ENCODE results near the gene TCFL5. TPM values are rescaled to one million over a fixed set of nuclear protein-coding genes. Genes with fewer than 3 reads are reported as not detected.

The TCFL5 gene
- total RNA-seq, 1 experiment from 2014 or later: 23.8 TPM

GRCh38 chr20:62792182-62792939 is 69.3 kb downstream of the TCFL5 start:
- Histone ChIP-seq H3K27me3 (ENCODE audit: control insufficient read depth, insufficient read depth, low read length) (no peaks in the 10 kb centered on the region), H3K9me3 (ENCODE audit: control insufficient read depth, insufficient read depth, low read depth, low read length) (no peaks in the 10 kb centered on the region), H3K27ac (ENCODE audit: low read length) (peak overlapping the region; percentile 18), H3K4me3 (ENCODE audit: low read depth in 2 of 2, low read length in 2 of 2) (no peak overlapping the region), H3K36me3 (ENCODE audit: control insufficient read depth, insufficient read depth, low read length) (peaks cover 3% of the 10 kb centered on the region; the same call in 1 of the 2 replicates), H3K4me1 (ENCODE audit: control insufficient read depth, insufficient read depth, low read length) (peaks cover 14% of the 10 kb centered on the region)
- BruUV-seq (replicated peaks): no TSS peak
- in situ Hi-C loops (cut with HindIII; ENCODE audit: low pct_unique_long_range_greater_than_20kb, low sequenced_read_pairs): no loop called here
- POLR2A ChIA-PET: interaction anchor here (0.6 kb wide), 1 partner anchor 98 kb away, joined by 3 read pairs; no protein-coding TSS in a partner anchor
- no peak for TF ChIP-seq POLR2AphosphoS5 (IDR thresholded peaks at IDR 0.05; ENCODE audit: low read depth, low read length)
- no peak for TF ChIP-seq SIN3A (IDR thresholded peaks at IDR 0.05; ENCODE audit: borderline replicate concordance, insufficient read depth, low read depth, low read length)
- TF ChIP-seq TCF7L2 (IDR thresholded peaks at IDR 0.05; ENCODE audit: low read depth, low read length): no peak
- TF ChIP-seq, protein P1, sequence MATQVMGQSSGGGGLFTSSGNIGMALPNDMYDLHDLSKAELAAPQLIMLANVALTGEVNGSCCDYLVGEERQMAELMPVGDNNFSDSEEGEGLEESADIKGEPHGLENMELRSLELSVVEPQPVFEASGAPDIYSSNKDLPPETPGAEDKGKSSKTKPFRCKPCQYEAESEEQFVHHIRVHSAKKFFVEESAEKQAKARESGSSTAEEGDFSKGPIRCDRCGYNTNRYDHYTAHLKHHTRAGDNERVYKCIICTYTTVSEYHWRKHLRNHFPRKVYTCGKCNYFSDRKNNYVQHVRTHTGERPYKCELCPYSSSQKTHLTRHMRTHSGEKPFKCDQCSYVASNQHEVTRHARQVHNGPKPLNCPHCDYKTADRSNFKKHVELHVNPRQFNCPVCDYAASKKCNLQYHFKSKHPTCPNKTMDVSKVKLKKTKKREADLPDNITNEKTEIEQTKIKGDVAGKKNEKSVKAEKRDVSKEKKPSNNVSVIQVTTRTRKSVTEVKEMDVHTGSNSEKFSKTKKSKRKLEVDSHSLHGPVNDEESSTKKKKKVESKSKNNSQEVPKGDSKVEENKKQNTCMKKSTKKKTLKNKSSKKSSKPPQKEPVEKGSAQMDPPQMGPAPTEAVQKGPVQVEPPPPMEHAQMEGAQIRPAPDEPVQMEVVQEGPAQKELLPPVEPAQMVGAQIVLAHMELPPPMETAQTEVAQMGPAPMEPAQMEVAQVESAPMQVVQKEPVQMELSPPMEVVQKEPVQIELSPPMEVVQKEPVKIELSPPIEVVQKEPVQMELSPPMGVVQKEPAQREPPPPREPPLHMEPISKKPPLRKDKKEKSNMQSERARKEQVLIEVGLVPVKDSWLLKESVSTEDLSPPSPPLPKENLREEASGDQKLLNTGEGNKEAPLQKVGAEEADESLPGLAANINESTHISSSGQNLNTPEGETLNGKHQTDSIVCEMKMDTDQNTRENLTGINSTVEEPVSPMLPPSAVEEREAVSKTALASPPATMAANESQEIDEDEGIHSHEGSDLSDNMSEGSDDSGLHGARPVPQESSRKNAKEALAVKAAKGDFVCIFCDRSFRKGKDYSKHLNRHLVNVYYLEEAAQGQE (IDR thresholded peaks at IDR 0.05; ENCODE audit: insufficient read depth in 1 of 2, low read depth in 2 of 2, low read length in 1 of 2): no peak
- TF ChIP-seq, protein P2, sequence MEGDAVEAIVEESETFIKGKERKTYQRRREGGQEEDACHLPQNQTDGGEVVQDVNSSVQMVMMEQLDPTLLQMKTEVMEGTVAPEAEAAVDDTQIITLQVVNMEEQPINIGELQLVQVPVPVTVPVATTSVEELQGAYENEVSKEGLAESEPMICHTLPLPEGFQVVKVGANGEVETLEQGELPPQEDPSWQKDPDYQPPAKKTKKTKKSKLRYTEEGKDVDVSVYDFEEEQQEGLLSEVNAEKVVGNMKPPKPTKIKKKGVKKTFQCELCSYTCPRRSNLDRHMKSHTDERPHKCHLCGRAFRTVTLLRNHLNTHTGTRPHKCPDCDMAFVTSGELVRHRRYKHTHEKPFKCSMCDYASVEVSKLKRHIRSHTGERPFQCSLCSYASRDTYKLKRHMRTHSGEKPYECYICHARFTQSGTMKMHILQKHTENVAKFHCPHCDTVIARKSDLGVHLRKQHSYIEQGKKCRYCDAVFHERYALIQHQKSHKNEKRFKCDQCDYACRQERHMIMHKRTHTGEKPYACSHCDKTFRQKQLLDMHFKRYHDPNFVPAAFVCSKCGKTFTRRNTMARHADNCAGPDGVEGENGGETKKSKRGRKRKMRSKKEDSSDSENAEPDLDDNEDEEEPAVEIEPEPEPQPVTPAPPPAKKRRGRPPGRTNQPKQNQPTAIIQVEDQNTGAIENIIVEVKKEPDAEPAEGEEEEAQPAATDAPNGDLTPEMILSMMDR (IDR thresholded peaks at IDR 0.05): no peak
- intact Hi-C loops (cut with micrococcal nuclease; ENCODE audit: unreplicated experiment): loop anchor here (10.0 kb wide), 1 partner anchor 318 kb away; the partner anchor contains the start of gene GATA5
- ATAC-seq: no peak
- CTCF ChIA-PET: interaction anchor here (0.6 to 1.7 kb wide), 5 partner anchors 19 to 253 kb away, joined by 3 to 5 read pairs (median 3); no protein-coding TSS in a partner anchor
- DNase-seq (ENCODE audit: low read depth, low spot score): no peak

- H3K36me3 ChIP-seq (ENCODE audit: control insufficient read depth, insufficient read depth, low read length): no peaks in the 10 kb centered on the region
- peak overlapping the region; percentile 18 for H3K27ac ChIP-seq (ENCODE audit: low read length)
- H3K9me3 ChIP-seq (ENCODE audit: control insufficient read depth, insufficient read depth, low read depth, low read length): no peaks in the 10 kb centered on the region
- DNase-seq (ENCODE audit: low read depth, low spot score) (peak; percentile 84), ATAC-seq (peak; percentile 64)
- POLR2A ChIA-PET: interaction anchor here (0.6 kb wide), 2 partner anchors 49 to 97 kb away, joined by 3 read pairs; no protein-coding TSS in a partner anchor
- TF ChIP-seq TCF7L2 (IDR thresholded peaks at IDR 0.05; ENCODE audit: low read depth, low read length) (no peak), POLR2AphosphoS5 (IDR thresholded peaks at IDR 0.05; ENCODE audit: low read depth, low read length) (peak; percentile 41; the same call in 1 of the 2 replicates), SIN3A (IDR thresholded peaks at IDR 0.05; ENCODE audit: borderline replicate concordance, insufficient read depth, low read depth, low read length) (no peak)
- TF ChIP-seq, protein P2 (IDR thresholded peaks at IDR 0.05): peak; percentile 98
- TF ChIP-seq, protein P1 (IDR thresholded peaks at IDR 0.05; ENCODE audit: insufficient read depth in 1 of 2, low read depth in 2 of 2, low read length in 1 of 2): peak in 1 of 2 experiments; percentile 25; a peak in 1 of 4 replicates
- CTCF ChIA-PET: interaction anchor here (0.6 to 3.7 kb wide), 13 partner anchors 18 to 299 kb away, joined by 3 to 13 read pairs (median 3); no protein-coding TSS in a partner anchor
- no peaks in the 10 kb centered on the region for H3K27me3 ChIP-seq (ENCODE audit: control insufficient read depth, insufficient read depth, low read length)
- peaks cover 10% of the 10 kb centered on the region for H3K4me1 ChIP-seq (ENCODE audit: control insufficient read depth, insufficient read depth, low read length)
- peak overlapping the region in 1 of 2 experiments; percentile 33; a peak in 1 of 4 replicates for H3K4me3 ChIP-seq (ENCODE audit: low read depth in 2 of 2, low read length in 2 of 2)
- intact Hi-C loops (cut with micrococcal nuclease; ENCODE audit: unreplicated experiment): loop anchor here (2.0 to 10.0 kb wide), 3 partner anchors 83 to 317 kb away; partner anchors contain the start of genes GATA5 and NTSR1
- BruUV-seq (replicated peaks): no TSS peak
- in situ Hi-C loops (cut with HindIII; ENCODE audit: low pct_unique_long_range_greater_than_20kb, low sequenced_read_pairs): no loop called here
Measured at GRCh38 chr20:62791301-62792181, 70.1 kb downstream of the TCFL5 start.
